Uterus (tissue), 4 donors: ENCODE data around the gene SIPA1. TPM values are rescaled to one million over a fixed set of nuclear protein-coding genes. Genes with fewer than 3 reads are reported as not detected.

Experiments used
- DNase-seq, 2 donors: peaks; one replicate each; pipeline ENCODE4 v3.0.0-alpha.2; 2019 to 2020
- H3K27ac ChIP-seq, 2 donors: fragments of 200-600 bp; sonication (generic); 1 replicate in 1 of 2; 2 replicates in 1 of 2; pipeline ENCODE4 v1.5.1; 2016 to 2018
- H3K27me3 ChIP-seq, 2 donors: fragments of 200-600 bp; sonication (generic); one replicate each; pipeline ENCODE4 v1.5.1; 2018 to 2019; ENCODE audit warnings: control low read depth in 1 of 2
- H3K36me3 ChIP-seq, 2 donors: fragments of 200-600 bp; sonication (generic); one replicate each; pipeline ENCODE4 v1.5.1; 2019; ENCODE audit warnings: control low read depth in 1 of 2
- H3K4me1 ChIP-seq, 2 donors: fragments of 200-600 bp; sonication (generic); one replicate each; pipeline ENCODE4 v1.5.1; 2018 to 2019; ENCODE audit warnings: control low read depth in 1 of 2
- H3K4me3 ChIP-seq, 2 donors: fragments of 200-600 bp; sonication (generic); 1 replicate in 1 of 2; 2 replicates in 1 of 2; pipeline ENCODE4 v1.5.1; 2018 to 2019; ENCODE audit warnings: mild to moderate bottlenecking in 1 of 2
- H3K9me3 ChIP-seq, 2 donors: fragments of 200-600 bp; sonication (generic); one replicate each; pipeline ENCODE4 v1.5.1; 2019; ENCODE audit warnings: control low read depth in 1 of 2
- POLR2A ChIP-seq, 2 donors: fragments of 450-650 bp; IDR thresholded peaks; one replicate each; pipeline ENCODE4 v1.6.1; 2016; ENCODE audit warnings: antibody characterized with exemption in 2 of 2, mild to moderate bottlenecking in 1 of 2, moderate library complexity in 1 of 2
- intact Hi-C: fragments of 100-400 bp; cut with DNase I; formaldehyde crosslinking; loops from one replicate; pipeline ENCODE4 v1.15.1; 2023; ENCODE audit warnings: low total_unique reads
- total RNA-seq, 4 donors: library from RNA; depleted of rRNA in 3 of 4; stranded (reverse); fragments of >200 nt in 3 of 4; gene quantifications; one replicate each; pipeline versions ENCODE4 v1.1.0 to v1.2.4, GENCODE V29; 2014 to 2023
- TF ChIP-seq, protein P1 (sequence below), 4 experiments: fragments of 200-600 bp in 2 of 4; fragments of 450-650 bp in 2 of 4; sonication (generic) in 2 of 4; IDR thresholded peaks; one replicate each; pipeline ENCODE4 v1.5.1; 2016 to 2019; ENCODE audit warnings: antibody characterized with exemption in 4 of 4, mild to moderate bottlenecking in 2 of 4, moderate library complexity in 1 of 4
- donor health status: DM: yes; HTN: yes; CAD: no.

SIPA1 gene
- total RNA-seq, 4 donors from 2014 or later: 11.2 to 60.1 (median 27.0) TPM

DNA sequence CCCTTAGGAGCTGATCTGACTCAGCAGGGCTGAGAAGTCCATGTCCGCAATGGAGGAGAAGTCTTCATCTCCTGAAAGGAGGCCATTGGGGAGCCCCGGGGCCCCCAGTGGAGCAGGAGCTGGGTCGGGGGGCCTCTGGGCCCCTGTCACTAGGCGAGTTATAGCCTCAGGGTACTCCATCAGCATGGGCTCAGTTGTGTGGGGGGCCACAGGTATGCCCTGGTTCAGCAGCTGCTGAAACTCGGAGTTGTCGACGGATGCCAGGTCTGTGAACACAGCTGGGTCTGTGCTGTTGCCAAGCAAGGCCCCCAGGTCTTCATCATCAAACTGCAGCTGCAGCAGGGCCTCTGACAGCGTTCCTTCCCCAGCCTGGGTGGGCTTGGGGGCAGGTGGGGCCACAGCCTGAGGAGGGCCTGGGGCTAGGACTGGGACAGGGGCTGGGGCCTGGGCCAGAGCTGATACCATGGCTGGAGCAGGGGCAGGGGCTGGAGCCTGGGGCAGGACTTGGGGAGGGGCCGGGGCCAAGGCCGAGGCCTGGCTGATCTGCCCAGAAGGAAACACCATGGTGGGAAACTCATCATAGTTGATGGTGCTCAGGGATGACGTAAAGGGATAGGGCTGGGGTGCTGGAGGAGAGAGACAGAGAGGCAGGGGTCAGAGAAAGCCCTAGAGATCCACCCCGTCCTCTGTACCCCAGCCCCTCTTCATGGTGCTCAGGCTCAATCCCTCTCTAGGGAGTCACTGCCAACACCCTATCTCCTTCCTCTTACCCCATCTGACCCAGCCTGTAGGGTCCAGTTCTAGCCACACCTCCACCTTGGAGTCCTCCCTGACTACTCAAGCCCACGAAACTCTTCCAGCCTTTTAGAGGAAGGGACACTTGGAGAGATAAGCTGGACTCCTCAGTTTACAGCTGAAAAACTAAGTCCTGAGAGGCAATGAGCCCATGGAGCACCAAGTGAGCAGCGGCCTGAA, 16.8 kb downstream of the SIPA1 start:
- no peaks in the 10 kb centered on the region for H3K27me3 ChIP-seq
- DNase-seq: peak; percentile 18 to 20
- intact Hi-C loops: no loop called here
- no peaks in the 10 kb centered on the region for H3K36me3 ChIP-seq
- TF ChIP-seq, protein P1, sequence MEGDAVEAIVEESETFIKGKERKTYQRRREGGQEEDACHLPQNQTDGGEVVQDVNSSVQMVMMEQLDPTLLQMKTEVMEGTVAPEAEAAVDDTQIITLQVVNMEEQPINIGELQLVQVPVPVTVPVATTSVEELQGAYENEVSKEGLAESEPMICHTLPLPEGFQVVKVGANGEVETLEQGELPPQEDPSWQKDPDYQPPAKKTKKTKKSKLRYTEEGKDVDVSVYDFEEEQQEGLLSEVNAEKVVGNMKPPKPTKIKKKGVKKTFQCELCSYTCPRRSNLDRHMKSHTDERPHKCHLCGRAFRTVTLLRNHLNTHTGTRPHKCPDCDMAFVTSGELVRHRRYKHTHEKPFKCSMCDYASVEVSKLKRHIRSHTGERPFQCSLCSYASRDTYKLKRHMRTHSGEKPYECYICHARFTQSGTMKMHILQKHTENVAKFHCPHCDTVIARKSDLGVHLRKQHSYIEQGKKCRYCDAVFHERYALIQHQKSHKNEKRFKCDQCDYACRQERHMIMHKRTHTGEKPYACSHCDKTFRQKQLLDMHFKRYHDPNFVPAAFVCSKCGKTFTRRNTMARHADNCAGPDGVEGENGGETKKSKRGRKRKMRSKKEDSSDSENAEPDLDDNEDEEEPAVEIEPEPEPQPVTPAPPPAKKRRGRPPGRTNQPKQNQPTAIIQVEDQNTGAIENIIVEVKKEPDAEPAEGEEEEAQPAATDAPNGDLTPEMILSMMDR (IDR thresholded peaks at IDR 0.05): no peak
- no peak for TF ChIP-seq POLR2A (IDR thresholded peaks at IDR 0.05)
- H3K27ac ChIP-seq: peak overlapping the region; percentile 96 to 97
- H3K4me1 ChIP-seq: peaks cover 7 to 17% of the 10 kb centered on the region in 2 donors
- H3K4me3 ChIP-seq: no peak overlapping the region
- no peaks in the 10 kb centered on the region for H3K9me3 ChIP-seq

DNA sequence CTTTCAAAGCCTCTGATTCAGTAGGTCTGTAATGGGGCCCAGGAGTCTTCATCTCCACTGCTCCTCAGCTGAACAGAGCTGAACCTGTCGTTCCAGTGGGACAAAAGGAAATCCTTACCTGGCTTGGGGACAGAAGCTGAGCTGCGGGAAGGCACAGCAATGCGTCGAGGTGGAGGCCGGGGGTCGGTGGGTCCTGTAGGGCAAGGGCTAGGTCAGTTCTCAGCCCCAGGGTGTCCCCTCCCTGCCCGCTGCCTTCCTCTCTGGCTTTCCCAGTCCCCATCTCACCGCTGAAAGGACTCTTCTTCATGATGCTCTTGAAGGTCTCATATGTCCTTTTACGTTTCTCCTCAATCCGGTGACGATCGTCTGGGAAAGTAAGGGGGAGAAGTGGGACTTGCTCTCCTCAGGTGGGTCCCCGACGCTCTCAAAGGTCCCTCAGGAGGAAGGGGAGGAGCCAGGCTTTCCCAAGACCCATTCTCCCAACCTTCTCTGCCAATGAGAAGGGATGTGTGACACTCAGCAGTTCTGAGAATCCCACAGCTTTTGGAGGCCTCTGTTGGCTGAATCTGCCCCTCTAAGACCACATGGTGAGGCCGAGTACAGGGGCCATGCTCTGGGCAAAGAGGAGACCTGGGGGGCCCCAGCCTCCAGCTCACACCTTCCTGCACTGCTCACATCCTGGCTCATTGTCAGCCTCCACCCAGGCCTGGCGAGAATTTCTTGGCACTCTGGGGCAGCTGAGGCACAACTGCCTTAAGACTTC, 17.9 kb downstream of the SIPA1 start:
- TF ChIP-seq, protein P1 (IDR thresholded peaks at IDR 0.05): no peak
- TF ChIP-seq POLR2A (IDR thresholded peaks at IDR 0.05): no peak
- intact Hi-C loops: no loop called here
- H3K9me3 ChIP-seq: no peaks in the 10 kb centered on the region
- DNase-seq: peak in 1 of 2 donors; percentile 18
- no peak overlapping the region for H3K4me3 ChIP-seq
- H3K4me1 ChIP-seq: peaks cover 11 to 17% of the 10 kb centered on the region in 2 donors
- no peaks in the 10 kb centered on the region for H3K36me3 ChIP-seq
- no peak overlapping the region for H3K27ac ChIP-seq
- no peaks in the 10 kb centered on the region for H3K27me3 ChIP-seq

GRCh38 chr11:65657426-65657825, 19.5 kb downstream of the SIPA1 start:
- no peak overlapping the region for H3K4me3 ChIP-seq
- intact Hi-C loops: no loop called here
- TF ChIP-seq, protein P1 (IDR thresholded peaks at IDR 0.05): no peak
- no peak for TF ChIP-seq POLR2A (IDR thresholded peaks at IDR 0.05)
- DNase-seq: no peak
- no peaks in the 10 kb centered on the region for H3K36me3 ChIP-seq
- no peaks in the 10 kb centered on the region for H3K9me3 ChIP-seq
- no peaks in the 10 kb centered on the region for H3K27me3 ChIP-seq
- peaks cover 11 to 19% of the 10 kb centered on the region in 2 donors for H3K4me1 ChIP-seq
- no peak overlapping the region for H3K27ac ChIP-seq

GRCh38 chr11:65658174-65659021, 20.5 kb downstream of the SIPA1 start:
- no peak overlapping the region for H3K27ac ChIP-seq
- no peaks in the 10 kb centered on the region for H3K27me3 ChIP-seq
- H3K9me3 ChIP-seq: no peaks in the 10 kb centered on the region
- TF ChIP-seq, protein P1 (IDR thresholded peaks at IDR 0.05): no peak
- TF ChIP-seq POLR2A (IDR thresholded peaks at IDR 0.05): no peak
- DNase-seq: no peak
- no peak overlapping the region for H3K4me3 ChIP-seq
- peaks cover 8 to 16% of the 10 kb centered on the region in 2 donors for H3K4me1 ChIP-seq
- intact Hi-C loops: no loop called here
- H3K36me3 ChIP-seq: no peaks in the 10 kb centered on the region
